Measurements from ENCODE around the gene ADRB2.

Gene ADRB2

GRCh38 chr5:148805326-148806290 lies 20.8 kb upstream of the ADRB2 start:
- peak; percentile 82 for DNase-seq (ENCODE audit: low spot score)

GRCh38 chr5:148806520-148806931 lies 19.9 kb upstream of the ADRB2 start:
- DNase-seq (ENCODE audit: low spot score): no peak

GRCh38 chr5:148807851-148808250 lies 18.6 kb upstream of the ADRB2 start:
- no peak for DNase-seq (ENCODE audit: low spot score)

GRCh38 chr5:148808864-148809642 lies 17.4 kb upstream of the ADRB2 start:
- no peak for DNase-seq (ENCODE audit: low spot score)

GRCh38 chr5:148809781-148810524 lies 16.5 kb upstream of the ADRB2 start:
- DNase-seq (ENCODE audit: low spot score): no peak

GRCh38 chr5:148810823-148811222 lies 15.6 kb upstream of the ADRB2 start:
- DNase-seq (ENCODE audit: low spot score): no peak

- DNase-seq (ENCODE audit: low spot score): no peak
Observed at GRCh38 chr5:148811756-148812155, 14.7 kb upstream of the ADRB2 start.

- no peak for DNase-seq (ENCODE audit: low spot score)
Observed at GRCh38 chr5:148815086-148815485, 11.3 kb upstream of the ADRB2 start.

GRCh38 chr5:148815578-148815977 lies 10.8 kb upstream of the ADRB2 start:
- DNase-seq (ENCODE audit: low spot score): no peak

- DNase-seq (ENCODE audit: low spot score): no peak
Observed at GRCh38 chr5:148816357-148816756, 10.1 kb upstream of the ADRB2 start.

- no peak for DNase-seq (ENCODE audit: low spot score)
Observed at GRCh38 chr5:148816782-148817181, 9.6 kb upstream of the ADRB2 start.

GRCh38 chr5:148817606-148818005 lies 8.8 kb upstream of the ADRB2 start:
- DNase-seq (ENCODE audit: low spot score): no peak

GRCh38 chr5:148820461-148821395 lies 5.7 kb upstream of the ADRB2 start:
- DNase-seq (ENCODE audit: low spot score): peak; percentile 46

GRCh38 chr5:148823871-148824270 lies 2.5 kb upstream of the ADRB2 start:
- DNase-seq (ENCODE audit: low spot score): no peak

- DNase-seq (ENCODE audit: low spot score): no peak
Observed at GRCh38 chr5:148825716-148826052, 727 bp upstream of the ADRB2 start.

GRCh38 chr5:148826739-148827070 lies 294 bp downstream of the ADRB2 start:
- no peak for DNase-seq (ENCODE audit: low spot score)

GRCh38 chr5:148827723-148828122 lies 1.3 kb downstream of the ADRB2 start:
- peak; percentile 34 for DNase-seq (ENCODE audit: low spot score)

- peak; percentile 61 for DNase-seq (ENCODE audit: low spot score)
Observed at GRCh38 chr5:148828511-148829247, 2.3 kb downstream of the ADRB2 start.

GRCh38 chr5:148829248-148829594 lies 2.8 kb downstream of the ADRB2 start:
- no peak for DNase-seq (ENCODE audit: low spot score)

GRCh38 chr5:148829734-148830133 lies 3.3 kb downstream of the ADRB2 start:
- DNase-seq (ENCODE audit: low spot score): no peak

GRCh38 chr5:148830211-148830610 lies 3.8 kb downstream of the ADRB2 start:
- DNase-seq (ENCODE audit: low spot score): no peak

Measured in kidney tubule cell (primary cell).